Smooth muscle cell (in vitro differentiated cells): ENCODE measurements around the gene SFRP5. TPM values are rescaled to one million over a fixed set of nuclear protein-coding genes. Genes with fewer than 3 reads are reported as not detected.

Experiments used
- DNase-seq: peaks from one replicate; lab custom pipeline; 2025; ENCODE audit not compliant: unreplicated experiment; lab: John Stamatoyannopoulos, UW
- H2AFZ ChIP-seq: fragments of 200-600 bp; sonication (generic); 2 replicates; pipeline ENCODE4 v1.6.0; 2016; ENCODE audit warnings: antibody characterized with exemption, low read depth, mild to moderate bottlenecking
- H3F3A ChIP-seq: fragments of 200-600 bp; sonication (generic); 2 replicates; pipeline ENCODE4 v1.6.0; 2017; ENCODE audit warnings: antibody characterized with exemption, low read depth
- H3K27ac ChIP-seq: fragments of 200-600 bp; sonication (generic); 2 replicates; pipeline ENCODE4 v1.5.1; 2016; ENCODE audit warnings: low read depth, mild to moderate bottlenecking
- H3K27me3 ChIP-seq: fragments of 200-600 bp; sonication (generic); 2 replicates; pipeline ENCODE4 v1.6.1; 2016; ENCODE audit warnings: low read depth, mild to moderate bottlenecking
- H3K36me3 ChIP-seq: fragments of 200-600 bp; sonication (generic); 2 replicates; pipeline ENCODE4 v1.5.1; 2016; ENCODE audit warnings: low read depth
- H3K4me1 ChIP-seq: fragments of 200-600 bp; sonication (generic); 2 replicates; pipeline ENCODE4 v1.5.1; 2016; ENCODE audit warnings: low read depth
- H3K4me2 ChIP-seq: fragments of 200-600 bp; sonication (generic); 2 replicates; pipeline ENCODE4 v1.6.0; 2016; ENCODE audit warnings: mild to moderate bottlenecking
- H3K4me3 ChIP-seq: fragments of 200-600 bp; sonication (generic); 2 replicates; pipeline ENCODE4 v1.5.1; 2016; ENCODE audit warnings: mild to moderate bottlenecking
- H3K79me2 ChIP-seq: fragments of 200-600 bp; sonication (generic); 2 replicates; pipeline ENCODE4 v1.6.0; 2016; ENCODE audit warnings: low read depth, mild to moderate bottlenecking
- H3K9ac ChIP-seq: fragments of 200-600 bp; sonication (generic); 2 replicates; pipeline ENCODE4 v1.6.0; 2016; ENCODE audit warnings: low read depth
- H3K9me3 ChIP-seq: fragments of 200-600 bp; sonication (generic); replicated peaks from 2 replicates; pipeline ENCODE4 v1.5.1; 2016; ENCODE audit warnings: low read depth
- H4K20me1 ChIP-seq: fragments of 200-600 bp; sonication (generic); 2 replicates; pipeline ENCODE4 v1.6.0; 2016; ENCODE audit warnings: low read depth
- CTCF ChIP-seq: fragments of 200-600 bp; sonication (generic); IDR thresholded peaks from 2 replicates; pipeline ENCODE4 v1.5.1; 2017; ENCODE audit warnings: borderline replicate concordance, mild to moderate bottlenecking, antibody characterized with exemption; ENCODE audit not compliant: insufficient read depth, poor library complexity, severe bottlenecking
- WGBS: methylation state at CpG from one replicate; pipeline ENCODE4 v1.1.7; 2016; ENCODE audit warnings: low lambda C conversion rate; 5-methylcytosine and 5-hydroxymethylcytosine counted together
- polyA plus RNA-seq: library from polyadenylated mRNA; unstranded; fragments of >200 nt; fragmentation: Nextera tagmentation; extraction: Ambion mirVana; gene quantifications from 2 replicates; pipeline ENCODE4 v1.2.1, GENCODE V29; 2016
- total RNA-seq: library from RNA; depleted of rRNA; stranded (reverse); fragments of >200 nt; gene quantifications from 2 replicates; pipeline ENCODE4 v1.2.3, GENCODE V29; 2014

The SFRP5 gene
- total and polyA plus RNA-seq, 2 experiments from 2014 or later: 0.11 TPM; not detected in 1

- H3F3A ChIP-seq: no peaks in the 10 kb centered on the region
- H4K20me1 ChIP-seq: peaks cover 10% of the 10 kb centered on the region
- H3K4me2 ChIP-seq: no peak overlapping the region
- H3K9ac ChIP-seq: no peak overlapping the region
- DNase-seq: no peak
- peaks cover 14% of the 10 kb centered on the region for H3K27me3 ChIP-seq
- H3K9me3 ChIP-seq: no peaks in the 10 kb centered on the region
- H3K36me3 ChIP-seq: no peaks in the 10 kb centered on the region
- no peak for TF ChIP-seq CTCF
- no peak overlapping the region for H3K4me3 ChIP-seq
- H3K4me1 ChIP-seq: peaks cover 13% of the 10 kb centered on the region
- H2AFZ ChIP-seq: no peak overlapping the region
- H3K27ac ChIP-seq: no peak overlapping the region
- H3K79me2 ChIP-seq: no peaks in the 10 kb centered on the region
- WGBS: 89% methylated on average over 7 of the region's 7 CpGs
Measured at GRCh38 chr10:97764519-97764931, 7.3 kb downstream of the SFRP5 start.

GRCh38 chr10:97763947-97764346 lies 7.9 kb downstream of the SFRP5 start:
- Histone ChIP-seq H3K79me2 (no peaks in the 10 kb centered on the region), H2AFZ (no peak overlapping the region), H3F3A (no peaks in the 10 kb centered on the region), H3K9me3 (no peaks in the 10 kb centered on the region), H3K4me2 (no peak overlapping the region), H3K4me1 (peaks cover 13% of the 10 kb centered on the region), H3K27me3 (peaks cover 9% of the 10 kb centered on the region), H3K9ac (no peak overlapping the region), H4K20me1 (peaks cover 13% of the 10 kb centered on the region), H3K27ac (no peak overlapping the region), H3K4me3 (no peak overlapping the region), H3K36me3 (no peaks in the 10 kb centered on the region)
- no peak for TF ChIP-seq CTCF
- WGBS: 90% methylated on average over 3 of the region's 3 CpGs
- no peak for DNase-seq

GRCh38 chr10:97763411-97763810 lies 8.4 kb downstream of the SFRP5 start:
- Histone ChIP-seq H3K79me2 (no peaks in the 10 kb centered on the region), H3K9me3 (no peaks in the 10 kb centered on the region), H3K4me3 (no peak overlapping the region), H3K4me1 (peaks cover 13% of the 10 kb centered on the region), H3K36me3 (no peaks in the 10 kb centered on the region), H2AFZ (no peak overlapping the region), H3K9ac (no peak overlapping the region), H3F3A (no peaks in the 10 kb centered on the region), H3K27ac (no peak overlapping the region), H3K4me2 (no peak overlapping the region), H3K27me3 (peaks cover 5% of the 10 kb centered on the region), H4K20me1 (peaks cover 13% of the 10 kb centered on the region)
- WGBS: 93% methylated on average over 2 of the region's 2 CpGs
- DNase-seq: no peak
- no peak for TF ChIP-seq CTCF

GRCh38 chr10:97762816-97763215 lies 9.0 kb downstream of the SFRP5 start:
- 50% methylated on average over 3 of the region's 5 CpGs for WGBS
- Histone ChIP-seq H3K79me2 (no peaks in the 10 kb centered on the region), H3K4me1 (peaks cover 13% of the 10 kb centered on the region), H4K20me1 (peaks cover 13% of the 10 kb centered on the region), H3K4me2 (no peak overlapping the region), H3K27ac (no peak overlapping the region), H3K9ac (no peak overlapping the region), H3F3A (no peaks in the 10 kb centered on the region), H3K27me3 (peaks cover 2% of the 10 kb centered on the region), H3K36me3 (no peaks in the 10 kb centered on the region), H2AFZ (no peak overlapping the region), H3K4me3 (no peak overlapping the region), H3K9me3 (no peaks in the 10 kb centered on the region)
- no peak for TF ChIP-seq CTCF
- no peak for DNase-seq
